Forelimb muscle (tissue), 1 donor: Measurements from ENCODE around the gene AKAP13. TPM values are rescaled to one million over a fixed set of nuclear protein-coding genes. Genes with fewer than 3 reads are reported as not detected.

ENCODE experiments used
- DNase-seq: peaks from one replicate; pipeline ENCODE4 v3.0.0-alpha.2; 2013; ENCODE audit warnings: low read depth
- polyA plus RNA-seq: library from polyadenylated mRNA; unstranded; fragments of 120-200 nt; gene quantifications from one replicate; pipeline ENCODE4 v1.2.1, GENCODE V29; 2013; ENCODE audit not compliant: insufficient read length

The AKAP13 gene
- polyA plus RNA-seq, 1 donor = 61.1 TPM

DNA sequence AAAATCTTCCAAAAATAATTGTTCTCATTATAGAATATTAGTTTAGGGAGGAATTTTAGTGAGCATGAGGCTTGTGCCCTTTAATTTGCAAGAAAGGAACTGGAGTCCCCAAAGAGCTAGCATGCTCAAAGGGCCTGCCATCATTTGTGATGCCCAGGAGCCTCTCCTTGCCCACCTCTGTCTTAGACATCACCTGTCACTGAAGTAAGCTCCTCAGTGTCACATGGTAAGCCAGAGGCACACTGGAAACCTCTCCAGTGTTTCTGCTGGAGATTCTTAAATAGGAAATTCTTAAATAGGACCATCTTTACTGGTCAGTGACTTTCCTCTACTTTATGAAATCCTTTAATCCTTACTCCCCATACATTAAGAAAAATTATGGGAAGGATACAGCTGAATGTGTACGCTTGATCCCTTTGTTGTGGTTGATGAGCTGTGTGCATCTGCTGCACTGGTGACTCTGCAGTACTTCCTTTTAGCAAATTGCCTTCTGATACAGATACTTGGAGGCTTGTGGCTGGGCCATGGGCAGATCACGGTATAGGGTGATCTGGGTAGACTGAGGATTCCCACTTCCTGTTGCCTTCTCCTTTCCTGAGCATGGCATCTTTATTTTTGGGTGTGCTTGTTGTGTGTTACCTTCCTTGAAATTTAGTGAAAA is 216.9 kb downstream of the AKAP13 start:
- no peak for DNase-seq

DNA sequence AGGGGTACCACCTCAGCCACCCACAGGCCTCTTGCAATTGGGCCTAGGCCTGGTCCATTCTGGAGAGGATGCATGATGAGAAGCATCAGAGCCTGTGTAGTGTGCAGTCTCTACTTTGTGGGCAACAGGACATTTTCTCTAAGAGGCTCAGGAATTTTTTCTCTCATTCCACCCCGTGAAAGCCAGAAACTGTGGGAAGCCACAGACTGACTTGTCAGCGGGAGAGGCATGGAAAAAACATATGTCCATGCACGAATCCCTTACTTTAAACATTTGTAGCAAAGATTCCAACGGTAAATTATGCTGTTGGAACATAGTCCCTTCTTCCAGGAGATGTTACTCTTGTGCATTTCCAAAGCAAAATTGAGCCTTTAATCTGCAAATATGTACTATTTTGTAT is 217.8 kb downstream of the AKAP13 start:
- no peak for DNase-seq

GRCh38 chr15:85598718-85599398 is 218.5 kb downstream of the AKAP13 start:
- no peak for DNase-seq

DNA sequence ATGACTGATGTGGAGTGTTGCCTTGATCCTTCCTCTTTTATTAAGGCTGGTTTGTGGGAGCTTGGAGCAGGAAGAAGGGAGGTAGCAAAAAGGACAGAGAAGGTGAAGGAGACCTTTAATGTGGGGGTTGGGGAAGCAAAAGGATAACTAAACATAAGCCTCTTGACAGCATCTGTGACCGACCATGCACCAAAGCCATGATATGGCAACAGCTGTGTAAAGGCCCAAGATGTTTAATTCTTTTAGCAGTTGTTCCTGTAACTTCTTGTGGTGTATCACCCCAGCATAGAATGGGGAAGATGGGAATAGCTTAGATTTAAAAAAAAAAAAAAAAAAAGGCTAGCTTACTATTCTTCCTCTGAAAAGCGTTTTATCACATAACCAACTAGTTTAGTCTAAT is 219.6 kb downstream of the AKAP13 start:
- DNase-seq = no peak

- no peak for DNase-seq
Measured at GRCh38 chr15:85603160-85603559, 222.8 kb downstream of the AKAP13 start.

DNA sequence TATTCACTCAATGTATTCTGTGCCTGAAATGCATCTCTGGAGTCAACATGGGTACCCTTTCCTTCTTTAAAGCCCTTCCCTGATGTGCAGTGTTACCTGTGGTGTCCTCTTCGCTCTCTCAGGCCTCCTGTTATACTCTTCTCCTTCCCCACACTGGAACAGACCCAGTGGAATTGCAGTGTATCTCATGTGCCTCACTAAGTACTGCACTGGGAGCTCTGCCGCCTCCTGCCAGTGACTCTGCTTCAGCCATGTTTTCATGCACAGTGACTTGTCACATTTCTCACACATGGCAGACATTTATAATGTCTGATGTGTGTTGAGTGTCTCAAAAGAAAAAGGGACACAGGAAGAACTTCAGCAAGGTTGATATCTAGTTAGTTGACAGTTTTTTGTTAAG is 223.3 kb downstream of the AKAP13 start:
- no peak for DNase-seq

- DNase-seq = no peak
Measured at GRCh38 chr15:85604194-85604593, 223.8 kb downstream of the AKAP13 start.

DNA sequence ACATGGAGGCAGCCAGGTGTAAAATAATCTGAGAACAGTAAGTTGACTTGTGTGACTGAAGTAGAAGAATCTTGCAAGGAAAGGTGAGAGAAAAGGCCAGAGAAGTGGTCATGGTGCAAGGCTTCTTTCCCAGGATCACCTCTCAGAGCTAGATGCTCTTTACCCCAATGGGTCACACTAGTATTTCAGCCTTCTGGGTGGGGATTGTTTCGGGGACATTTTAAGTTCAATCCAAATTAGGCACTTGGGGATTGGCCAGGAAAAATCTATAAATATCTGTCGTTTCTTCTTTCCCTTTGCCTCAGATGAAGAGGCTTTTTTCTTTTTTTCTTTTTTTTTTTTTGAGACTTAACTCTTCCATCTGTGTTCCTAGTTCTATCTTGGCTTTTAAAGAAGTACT is 226.3 kb downstream of the AKAP13 start:
- DNase-seq = no peak

DNA sequence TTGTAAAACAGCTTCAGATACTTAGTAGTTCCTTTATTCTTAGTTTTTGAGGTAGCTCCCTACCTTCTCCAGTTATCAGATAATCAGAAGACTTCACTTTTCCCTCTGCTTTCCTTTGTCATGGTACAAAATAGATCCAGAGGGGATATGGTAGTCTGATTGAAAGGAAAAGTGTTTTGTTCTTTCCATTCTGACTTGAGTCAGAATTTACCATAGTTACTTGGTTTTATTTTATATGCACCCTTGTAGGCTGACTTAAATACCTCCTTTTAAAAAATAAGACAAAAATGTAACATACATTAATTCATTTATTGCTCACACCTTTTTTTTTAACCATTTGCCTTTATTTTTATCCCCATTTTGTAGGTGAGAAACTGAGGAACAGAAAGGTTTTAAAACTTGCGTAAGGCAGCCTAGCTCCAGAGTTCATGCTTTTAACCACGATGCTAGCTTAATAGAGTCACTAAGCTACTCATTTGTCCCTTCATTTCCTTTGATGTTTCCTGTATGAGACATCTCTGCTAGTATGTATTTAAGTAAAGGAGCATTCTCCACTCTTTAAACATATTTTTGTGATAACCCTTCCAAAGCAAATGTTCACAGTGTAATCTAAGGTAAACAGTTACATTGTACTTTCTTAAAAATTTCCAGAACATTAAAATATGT is 226.9 kb downstream of the AKAP13 start:
- DNase-seq = no peak

GRCh38 chr15:85607842-85608241 is 227.4 kb downstream of the AKAP13 start:
- peak; percentile 83 for DNase-seq

- no peak for DNase-seq
Measured at GRCh38 chr15:85609492-85609891, 229.1 kb downstream of the AKAP13 start.

- no peak for DNase-seq
Measured at GRCh38 chr15:85611361-85611760, 231.0 kb downstream of the AKAP13 start.

DNA sequence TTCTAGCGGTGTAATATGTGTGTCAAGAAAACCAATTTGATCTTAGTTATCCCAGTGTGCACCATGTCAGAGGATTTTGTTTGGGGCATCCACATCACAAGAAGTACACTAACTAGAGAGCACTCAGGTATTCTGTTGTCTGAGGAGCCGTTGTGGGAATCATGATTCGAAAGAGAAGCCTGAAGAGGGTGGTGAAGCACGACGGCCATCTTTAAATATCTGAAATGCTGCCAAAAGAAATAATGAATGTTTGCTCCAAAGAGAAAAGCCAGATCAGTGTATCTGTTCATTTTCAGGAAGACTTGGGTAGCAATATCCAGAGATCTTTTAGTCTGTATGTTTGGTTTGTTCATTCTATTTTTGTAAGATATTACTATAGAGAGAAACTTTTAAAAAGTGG is 233.7 kb downstream of the AKAP13 start:
- DNase-seq = no peak

GRCh38 chr15:85615930-85616329 is 235.5 kb downstream of the AKAP13 start:
- DNase-seq = no peak

GRCh38 chr15:85616549-85617110 is 236.2 kb downstream of the AKAP13 start:
- peak; percentile 91 for DNase-seq

DNA sequence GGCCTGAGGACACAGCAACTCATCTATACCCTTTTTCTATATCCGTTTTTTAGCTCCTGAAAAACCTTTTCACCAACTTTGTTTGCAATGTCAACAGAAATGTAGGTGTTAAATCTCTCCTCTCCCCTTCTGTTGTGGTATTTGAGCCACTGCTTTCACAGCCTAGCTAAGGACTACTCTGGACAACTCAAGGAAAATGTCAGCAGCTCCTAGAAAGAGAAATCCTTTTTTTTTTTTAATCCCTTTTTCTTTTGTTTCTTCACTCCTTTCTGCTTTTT is 237.8 kb downstream of the AKAP13 start:
- DNase-seq = no peak

GRCh38 chr15:85618956-85619491 is 238.6 kb downstream of the AKAP13 start:
- DNase-seq = peak; percentile 88

DNA sequence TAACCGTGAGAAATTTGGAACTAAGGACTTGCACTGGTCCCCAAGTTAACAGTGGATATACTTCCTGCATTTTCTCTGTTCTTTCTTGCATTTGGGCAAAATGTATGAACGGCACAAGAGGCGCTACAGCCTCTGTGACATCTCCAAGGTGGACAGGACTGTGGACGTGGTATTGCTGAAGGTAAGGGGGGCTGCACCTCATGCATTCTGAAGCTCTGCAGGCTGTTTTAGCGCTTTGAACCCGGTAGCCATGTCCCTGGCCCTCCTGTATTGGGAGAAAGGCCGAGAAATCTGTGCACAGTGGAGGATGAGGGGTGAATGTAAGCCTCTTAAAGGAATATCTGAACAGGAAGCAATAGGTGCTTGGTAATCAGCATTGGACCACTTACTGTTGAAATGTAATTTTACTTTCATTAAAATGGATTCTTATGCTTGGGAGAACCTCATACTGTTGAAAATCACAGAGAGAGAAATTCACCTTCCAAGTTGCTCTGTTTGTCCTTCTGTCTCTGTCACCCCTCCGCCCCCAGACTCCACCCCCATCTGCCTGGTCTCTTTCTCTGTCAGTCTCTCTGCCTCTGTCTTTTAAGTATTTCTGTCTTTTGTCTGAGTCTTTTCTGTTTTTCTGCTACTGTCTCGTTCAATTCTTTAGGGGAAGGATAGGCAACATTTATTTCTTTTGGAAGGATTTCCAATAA is 239.7 kb downstream of the AKAP13 start:
- DNase-seq = no peak

DNA sequence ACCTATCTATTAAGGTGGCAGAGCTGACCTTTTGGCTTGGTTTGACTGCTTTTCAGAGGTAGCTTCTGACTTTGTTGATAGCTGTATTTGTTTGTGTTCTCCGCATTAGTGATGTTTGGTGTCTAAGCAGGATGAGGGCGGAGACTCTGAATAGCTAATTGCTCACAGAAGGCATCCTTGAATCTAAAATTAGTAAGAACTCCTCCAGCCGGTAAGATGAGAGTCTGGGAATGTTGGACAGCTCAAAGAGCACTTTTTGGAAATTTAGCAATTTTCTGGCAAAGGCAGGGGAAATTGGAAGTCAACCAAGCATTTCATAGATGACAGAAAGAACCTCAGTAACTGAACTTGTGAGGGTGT is 240.3 kb downstream of the AKAP13 start:
- no peak for DNase-seq

DNA sequence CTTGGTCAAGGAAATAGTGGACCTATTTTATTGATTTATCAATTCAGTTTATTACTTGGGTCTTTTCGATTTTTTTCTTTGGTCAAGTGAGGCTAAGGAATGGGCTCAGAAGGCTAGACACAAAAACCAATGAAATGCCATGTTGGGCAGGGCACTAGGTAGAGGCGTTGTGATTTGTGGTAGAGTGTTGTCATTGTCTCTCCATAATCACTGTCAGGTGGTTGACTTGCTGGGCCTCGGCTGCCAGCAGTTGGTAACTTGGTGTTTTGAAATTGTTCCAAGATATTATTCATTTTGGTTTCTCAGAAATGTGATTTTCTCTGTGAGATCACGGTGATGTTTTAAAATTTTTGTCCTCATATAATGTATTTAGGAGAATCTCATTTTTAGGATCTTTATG is 240.7 kb downstream of the AKAP13 start:
- DNase-seq = no peak

- no peak for DNase-seq
Measured at GRCh38 chr15:85622221-85622831, 241.9 kb downstream of the AKAP13 start.
